CD4-positive, alpha-beta T cell treated with Interleukin-6 at 100 ng/mL for 8 hours (primary cell): ENCODE measurements around the gene CNOT3.
"Not testable (repeated sequence)": the region's sequence is repeated elsewhere in the genome, so short reads cannot be mapped to it uniquely, and the experiment has no call there.

Source experiments
- DNase-seq: peaks from one replicate; pipeline ENCODE4 v3.0.0-alpha.2; 2020; ENCODE audit warnings: mixed read lengths, low spot score

The CNOT3 gene

DNA sequence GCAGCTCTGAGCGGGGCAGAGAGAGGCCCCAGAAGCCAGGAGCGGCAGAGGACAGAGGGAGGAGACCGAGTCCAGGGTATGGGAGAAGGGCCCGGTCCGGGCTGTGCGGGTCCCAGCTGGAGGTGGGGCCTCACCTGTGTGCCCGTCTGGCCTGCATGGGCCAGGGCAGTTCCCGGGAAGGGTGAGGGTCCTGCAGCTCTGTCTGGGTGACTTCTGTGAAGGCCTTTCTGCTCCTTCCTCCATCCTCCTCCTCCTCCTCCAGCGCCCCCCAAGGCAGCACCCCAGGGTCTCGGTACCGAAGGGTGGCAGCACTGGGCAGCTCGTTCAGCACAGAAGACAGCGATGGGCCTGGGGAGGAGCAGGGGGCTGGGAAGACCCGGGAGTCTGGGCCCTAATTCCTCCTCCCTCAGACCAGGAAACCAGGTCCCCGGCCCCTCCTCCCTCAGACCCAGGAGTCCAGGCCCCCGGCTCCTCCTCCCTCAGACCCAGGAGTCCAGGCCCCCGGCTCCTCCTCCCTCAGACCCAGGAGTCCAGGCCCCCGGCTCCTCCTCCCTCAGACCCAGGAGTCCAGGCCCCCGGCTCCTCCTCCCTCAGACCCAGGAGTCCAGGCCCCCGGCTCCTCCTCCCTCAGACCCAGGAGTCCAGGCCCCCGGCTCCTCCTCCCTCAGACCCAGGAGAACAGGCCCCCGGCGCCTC lies 34.3 kb downstream of the CNOT3 start:
- not testable (repeated sequence) for DNase-seq

DNA sequence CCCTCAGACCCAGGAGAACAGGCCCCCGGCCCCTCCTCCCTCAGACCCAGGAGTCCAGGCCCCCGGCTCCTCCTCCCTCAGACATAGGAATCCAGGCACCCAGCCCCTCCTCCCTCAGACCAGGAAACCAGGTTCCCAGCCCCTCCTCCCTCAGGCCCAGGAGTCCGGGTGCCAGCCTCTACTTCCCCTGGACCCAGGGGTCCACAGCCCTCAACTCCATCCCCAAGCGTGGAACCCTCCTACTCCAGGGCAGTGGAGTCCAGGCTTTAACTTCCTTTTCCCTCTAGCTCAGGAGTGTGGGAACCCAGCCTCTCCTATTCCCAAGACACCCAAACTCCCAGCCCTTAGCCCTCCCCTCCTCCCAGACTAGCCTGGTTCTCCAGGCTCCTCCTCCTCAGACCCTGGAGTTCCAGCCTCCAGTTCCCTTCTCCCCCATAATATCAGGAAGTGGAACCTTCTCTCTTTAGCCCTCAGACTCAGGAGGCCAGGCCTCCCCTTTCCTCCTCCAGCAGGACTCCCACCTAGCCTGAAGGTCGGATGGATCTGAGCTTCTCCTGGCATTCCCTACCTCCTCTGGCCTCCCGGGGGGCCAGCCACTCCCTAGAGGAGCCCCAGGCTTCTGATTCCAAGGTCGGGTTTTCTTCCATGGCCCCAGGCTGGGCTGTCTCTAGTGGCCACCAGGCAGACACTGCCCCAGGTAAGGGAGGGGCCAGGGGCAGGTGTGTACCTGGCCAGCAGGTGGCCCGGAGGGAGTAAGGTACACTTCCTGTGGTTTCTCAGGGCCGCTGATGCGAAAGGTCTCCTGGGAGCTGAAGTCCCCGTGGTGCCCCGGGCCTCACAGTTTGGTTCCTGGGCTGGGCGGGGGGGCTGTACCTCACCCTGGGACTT lies 35.2 kb downstream of the CNOT3 start, which contains the start of gene TMC4:
TMC4 (minus strand) TSS at position 690 of the 888 bp plus-strand sequence; CDS start at position 647, 43 bp downstream.
- no peak for DNase-seq

DNA sequence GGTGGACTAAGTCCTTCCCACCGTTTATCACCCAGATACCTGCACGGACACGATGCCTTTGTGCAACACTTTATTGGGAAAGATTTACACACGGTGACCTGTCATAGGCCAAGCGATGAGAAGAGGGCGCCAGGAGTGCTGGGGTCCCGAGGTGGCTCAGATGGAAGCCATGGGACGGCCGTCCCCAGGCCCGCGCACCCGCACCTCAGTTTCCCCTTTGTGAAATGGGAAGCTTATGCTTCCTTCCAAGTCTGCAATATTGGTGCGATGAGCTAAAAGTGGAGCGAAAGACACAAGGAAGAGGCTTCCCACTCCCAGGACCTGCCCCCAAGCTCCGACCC lies 35.8 kb downstream of the CNOT3 start:
- no peak for DNase-seq

DNA sequence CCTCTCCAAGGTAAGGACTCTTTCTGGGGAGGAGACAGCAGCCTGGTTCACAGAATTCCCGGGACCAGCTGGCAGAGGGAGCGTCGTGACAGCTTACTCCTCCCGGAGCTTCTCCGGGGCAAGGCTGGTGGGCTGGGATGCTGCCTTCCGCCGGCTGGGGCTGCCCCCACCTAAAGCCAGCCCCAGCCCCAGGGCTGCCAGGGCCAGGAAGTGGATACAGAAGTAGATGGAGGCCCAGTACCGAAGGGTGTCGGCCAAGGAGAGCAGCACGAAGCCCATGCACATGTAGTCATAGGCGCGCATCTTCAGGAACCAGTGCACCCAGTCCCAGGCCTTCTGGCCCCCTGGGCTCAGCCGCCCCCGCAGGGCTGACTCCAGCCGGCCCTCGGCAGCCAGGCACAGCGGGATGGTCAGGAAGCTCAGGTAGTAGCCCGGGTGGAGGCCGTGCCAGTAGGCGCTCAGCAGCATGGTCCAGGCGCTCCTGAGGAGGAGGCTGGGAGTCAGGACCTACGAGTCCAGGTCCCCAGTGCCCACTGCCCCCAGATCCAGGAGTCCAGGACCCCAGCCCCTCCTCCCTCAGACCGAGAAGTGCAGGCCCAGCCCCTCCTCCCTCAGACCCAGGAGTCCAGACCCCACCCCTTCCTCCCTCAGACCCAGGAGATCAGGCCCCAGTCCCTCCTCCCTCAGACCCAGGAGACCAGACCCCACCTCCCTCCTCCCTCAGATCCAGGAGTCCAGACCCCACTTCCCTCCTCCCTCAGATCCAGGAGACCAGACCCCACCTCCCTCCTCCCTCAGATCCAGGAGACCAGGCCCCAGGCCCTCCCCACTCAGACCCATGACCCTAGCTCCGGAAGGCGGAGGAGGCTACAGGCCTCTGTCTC lies 36.6 kb downstream of the CNOT3 start:
- DNase-seq = no peak

DNA sequence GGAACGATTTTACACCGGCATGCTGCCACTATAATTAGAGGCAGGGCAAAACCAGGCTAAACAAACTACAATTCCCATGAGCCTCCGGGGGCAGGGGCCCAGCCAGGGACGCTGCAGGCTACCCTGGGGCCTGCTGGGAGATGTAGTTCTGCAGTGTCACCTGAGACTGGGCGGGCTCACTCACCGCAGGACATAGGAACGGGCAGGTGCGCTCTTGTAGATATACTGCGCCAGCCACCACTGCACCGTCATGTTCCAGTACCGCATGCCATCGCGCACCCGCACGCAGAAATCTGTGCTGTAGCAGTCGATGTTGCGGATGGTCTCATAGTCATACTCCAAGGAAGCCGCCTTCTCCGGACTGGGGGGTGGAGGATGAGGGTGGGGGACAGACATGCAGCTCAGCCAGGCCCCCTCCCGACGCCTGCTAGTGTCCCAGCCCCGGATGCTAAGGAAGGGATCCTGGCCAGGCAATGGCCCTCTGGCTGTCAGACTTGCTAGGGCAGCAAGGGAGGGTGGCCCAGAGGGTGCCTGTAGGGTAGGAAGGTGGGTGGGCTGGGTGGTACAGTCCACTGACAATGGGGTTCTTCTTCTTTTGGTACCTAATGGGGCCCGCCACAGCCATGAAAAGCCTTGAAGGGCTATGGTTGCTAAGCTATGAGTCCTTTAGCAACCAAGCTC lies 41.2 kb downstream of the CNOT3 start:
- no peak for DNase-seq

DNA sequence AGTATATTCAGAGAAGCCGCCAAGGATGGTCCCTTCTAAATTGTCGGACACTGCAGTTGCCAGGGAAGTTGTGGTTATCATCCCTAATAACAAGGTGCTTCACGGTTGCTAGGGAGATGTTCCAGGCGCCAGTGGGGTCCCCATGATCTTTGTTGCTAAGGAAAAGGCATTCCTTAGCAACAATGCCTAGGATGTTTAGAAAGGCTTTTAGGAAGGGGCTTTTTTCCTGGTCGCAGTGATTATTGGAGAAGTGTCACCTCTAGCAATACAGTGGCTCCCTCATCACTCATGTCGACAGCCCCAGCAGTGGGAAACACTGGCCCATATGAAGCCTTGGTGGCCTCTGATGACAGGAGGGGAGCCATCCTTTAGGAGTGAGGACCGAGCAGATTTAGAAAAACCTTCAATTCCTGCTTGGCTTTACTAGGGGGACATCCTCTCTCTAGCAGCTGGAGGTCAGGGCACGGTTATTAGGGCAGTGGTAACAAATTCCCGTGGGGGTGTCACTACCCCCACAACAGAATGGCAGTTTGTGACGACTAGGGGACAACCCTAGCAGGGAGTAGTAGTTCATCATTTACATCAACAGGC lies 41.8 kb downstream of the CNOT3 start:
- no peak for DNase-seq

DNA sequence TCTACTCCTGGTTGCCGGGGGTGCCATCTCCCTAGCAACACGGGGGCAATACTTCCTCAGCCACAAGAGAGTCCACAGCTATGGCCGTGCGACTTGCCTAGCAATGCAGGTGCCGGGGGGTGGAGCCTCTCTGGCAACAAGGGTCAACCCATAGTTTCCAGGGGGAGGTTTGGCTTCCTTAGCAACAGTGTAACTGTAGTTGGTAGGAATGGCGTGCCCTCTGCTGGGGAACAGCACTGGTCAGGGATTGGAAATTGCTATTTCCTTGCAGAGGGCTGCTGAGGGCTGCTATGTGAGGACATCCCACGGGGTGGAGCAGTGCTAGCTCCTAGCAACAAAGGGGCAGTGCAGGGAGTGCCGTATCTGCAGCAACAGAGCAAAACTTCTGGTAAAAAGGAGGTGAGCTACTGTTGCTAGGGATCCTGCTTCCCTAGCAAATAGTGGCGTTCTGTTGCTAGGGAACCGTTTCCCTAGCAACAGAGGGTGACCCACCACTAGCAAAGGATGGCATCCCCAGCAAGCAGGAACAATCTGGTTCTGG lies 42.4 kb downstream of the CNOT3 start:
- DNase-seq = no peak

DNA sequence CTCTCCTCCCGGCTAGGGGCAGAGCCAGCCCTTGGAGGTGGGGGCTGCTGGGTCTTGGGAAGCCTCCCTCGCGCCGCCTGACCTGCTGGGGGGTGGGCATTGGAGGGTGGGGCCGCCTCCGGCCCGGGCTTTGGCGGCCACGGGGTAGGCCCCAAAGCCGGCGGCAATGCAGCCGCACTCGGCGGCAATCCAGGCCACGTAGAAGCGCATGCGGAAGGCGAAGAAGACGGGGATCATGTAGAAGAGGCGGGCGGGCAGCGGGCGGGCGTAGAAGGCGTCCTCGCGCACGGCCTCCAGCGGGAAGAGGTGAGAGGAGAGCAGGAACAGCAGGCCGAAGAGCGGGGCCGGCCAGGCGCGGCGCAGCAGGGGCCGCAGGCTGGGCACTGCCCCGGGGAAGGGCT lies 43.1 kb downstream of the CNOT3 start:
- DNase-seq = no peak

DNA sequence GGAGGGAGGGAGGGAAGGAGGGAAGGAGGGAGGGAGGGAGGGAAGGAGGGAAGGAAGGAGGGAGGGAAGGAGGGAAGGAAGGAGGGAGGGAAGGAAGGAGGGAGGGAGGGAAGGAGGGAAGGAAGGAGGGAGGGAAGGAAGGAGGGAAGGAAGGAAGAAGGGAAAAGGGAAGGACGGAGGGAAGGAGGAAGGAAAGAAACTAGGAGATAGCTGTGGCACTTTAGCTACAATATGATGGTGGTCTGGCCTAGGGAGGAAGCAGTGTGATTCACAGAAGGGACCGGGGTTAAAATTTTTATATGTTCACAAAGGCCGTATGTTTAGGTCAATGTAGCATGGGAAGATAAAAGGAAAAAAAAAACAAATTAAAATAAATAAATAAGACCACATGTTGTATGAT lies 44.3 kb downstream of the CNOT3 start:
- DNase-seq = not testable (repeated sequence)

DNA sequence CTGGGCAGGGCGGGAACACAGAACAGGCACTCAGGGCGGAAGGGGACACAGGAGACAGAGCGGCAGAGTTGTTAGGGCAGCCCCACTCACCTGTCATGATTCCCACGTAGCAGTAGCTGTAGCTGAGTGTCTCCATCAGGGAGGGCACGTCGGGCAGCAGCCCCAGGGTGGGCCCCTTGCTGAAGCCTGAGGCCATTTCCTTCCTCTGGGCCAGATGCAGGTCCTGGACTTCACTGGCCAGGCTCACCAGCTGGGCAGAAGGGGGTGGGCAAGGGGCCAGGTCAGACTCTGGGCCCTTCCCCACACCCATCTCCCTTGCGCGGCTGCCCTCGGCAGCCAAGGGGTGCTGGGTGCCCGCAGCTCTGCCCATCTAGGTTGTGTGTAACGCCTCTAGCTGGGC lies 45.9 kb downstream of the CNOT3 start:
- DNase-seq = no peak

DNA sequence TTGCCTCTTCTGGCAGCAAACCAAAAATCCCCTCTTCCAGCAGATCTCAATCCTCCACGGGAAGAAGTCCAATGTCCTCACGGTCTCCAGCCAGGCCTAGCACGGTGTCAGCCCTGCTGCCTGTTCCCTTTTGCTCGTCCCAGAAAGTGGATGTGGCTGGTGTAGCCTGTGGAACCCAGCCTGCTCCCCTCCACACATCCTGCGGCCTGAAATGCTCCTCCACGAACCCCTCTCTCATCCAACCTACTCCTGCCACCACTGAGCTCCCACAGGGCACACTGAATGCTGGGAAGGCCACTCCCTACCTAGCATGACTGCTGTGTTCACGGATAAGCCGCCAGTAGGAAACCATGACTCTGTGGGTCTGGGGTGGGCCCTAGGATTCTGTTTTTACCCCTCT lies 48.8 kb downstream of the CNOT3 start:
- no peak for DNase-seq

DNA sequence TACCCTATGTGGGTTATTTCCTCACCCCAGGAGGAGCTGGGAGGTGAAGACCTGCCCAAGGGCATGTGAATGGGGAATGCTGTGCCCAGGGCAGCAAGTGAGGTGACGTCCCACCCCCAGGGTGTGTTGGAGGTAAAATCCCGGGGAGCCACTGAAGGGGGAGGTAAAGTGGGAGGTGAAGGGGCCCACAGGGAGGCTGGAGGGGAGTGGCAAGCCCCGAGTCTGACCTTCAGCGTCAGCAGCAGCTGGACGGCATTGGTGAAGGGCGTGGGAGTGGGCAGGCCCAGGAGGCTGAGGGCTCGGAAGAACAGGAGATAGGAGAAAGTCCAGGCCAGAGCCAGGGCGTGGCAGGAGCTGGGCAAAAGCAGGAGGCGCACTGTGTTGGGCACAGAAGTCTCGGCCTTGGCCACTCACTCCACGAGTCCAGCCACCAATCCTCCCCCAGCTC lies 49.4 kb downstream of the CNOT3 start:
- DNase-seq = no peak

DNA sequence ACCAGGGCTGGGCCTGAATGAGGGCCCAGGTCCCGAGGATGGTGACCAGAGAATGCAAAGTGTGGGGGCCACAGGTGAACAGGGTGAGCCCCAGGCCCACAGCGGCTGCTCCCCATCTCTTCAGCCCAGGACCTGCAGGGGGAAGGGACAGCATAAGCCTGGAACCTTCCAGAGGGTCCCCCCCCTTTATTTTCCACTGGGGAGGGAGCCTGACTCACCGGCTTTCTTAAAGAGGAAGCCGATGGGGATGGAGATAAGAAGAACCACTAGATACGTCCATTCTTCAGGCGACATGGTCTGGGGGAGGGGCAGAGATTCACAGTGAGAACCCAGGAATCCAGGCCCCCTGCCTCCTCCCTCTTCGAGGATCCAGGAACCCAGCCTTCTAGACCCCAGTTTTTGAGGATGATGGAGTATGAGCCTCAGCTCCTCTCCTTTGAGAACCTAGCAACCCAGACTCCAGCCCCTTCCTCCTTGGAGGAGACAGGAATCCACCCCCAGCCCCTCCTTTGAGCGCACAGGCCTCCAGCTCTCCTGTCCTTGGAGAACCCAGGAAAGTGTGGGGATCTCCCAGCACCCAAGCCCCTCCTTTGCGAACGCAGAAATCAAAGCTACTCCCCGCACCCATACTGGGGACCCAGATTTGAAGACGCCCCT lies 50.8 kb downstream of the CNOT3 start:
- peak; percentile 50 for DNase-seq

DNA sequence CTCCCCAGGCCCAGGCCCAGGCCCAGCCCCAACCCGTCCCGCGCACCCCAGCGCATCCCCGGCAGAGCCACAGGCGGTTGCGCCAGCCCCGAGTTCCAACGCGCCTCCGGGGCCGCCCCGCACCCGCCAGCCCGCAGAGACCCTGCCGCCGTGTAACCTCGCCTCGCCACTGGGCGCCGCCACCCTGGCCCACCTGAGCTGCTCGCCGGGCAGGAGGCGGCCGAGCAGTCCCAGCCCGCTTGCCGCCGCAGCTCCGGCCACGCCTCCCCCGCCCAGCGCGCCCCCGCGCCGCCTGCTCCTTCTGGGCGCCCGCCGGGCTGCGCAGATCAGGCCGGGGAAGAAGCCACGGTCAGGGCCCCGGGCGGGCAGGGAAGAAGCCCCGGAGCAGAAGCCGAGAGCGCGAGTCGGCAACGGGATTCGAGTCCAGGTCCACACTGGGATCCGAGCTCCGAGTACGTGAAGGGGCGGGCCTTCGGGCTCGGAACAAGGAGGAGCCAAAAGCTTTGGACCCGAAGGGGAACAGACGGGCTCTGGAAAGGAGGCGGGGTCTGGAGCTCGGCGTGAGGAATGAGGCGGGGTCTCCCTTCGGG lies 51.7 kb downstream of the CNOT3 start, which contains the start of gene MBOAT7:
MBOAT7 (minus strand) TSS at position 436 of the 590 bp plus-strand sequence. CDS start 1,072 bp downstream, outside the sequence.
- DNase-seq = no peak

DNA sequence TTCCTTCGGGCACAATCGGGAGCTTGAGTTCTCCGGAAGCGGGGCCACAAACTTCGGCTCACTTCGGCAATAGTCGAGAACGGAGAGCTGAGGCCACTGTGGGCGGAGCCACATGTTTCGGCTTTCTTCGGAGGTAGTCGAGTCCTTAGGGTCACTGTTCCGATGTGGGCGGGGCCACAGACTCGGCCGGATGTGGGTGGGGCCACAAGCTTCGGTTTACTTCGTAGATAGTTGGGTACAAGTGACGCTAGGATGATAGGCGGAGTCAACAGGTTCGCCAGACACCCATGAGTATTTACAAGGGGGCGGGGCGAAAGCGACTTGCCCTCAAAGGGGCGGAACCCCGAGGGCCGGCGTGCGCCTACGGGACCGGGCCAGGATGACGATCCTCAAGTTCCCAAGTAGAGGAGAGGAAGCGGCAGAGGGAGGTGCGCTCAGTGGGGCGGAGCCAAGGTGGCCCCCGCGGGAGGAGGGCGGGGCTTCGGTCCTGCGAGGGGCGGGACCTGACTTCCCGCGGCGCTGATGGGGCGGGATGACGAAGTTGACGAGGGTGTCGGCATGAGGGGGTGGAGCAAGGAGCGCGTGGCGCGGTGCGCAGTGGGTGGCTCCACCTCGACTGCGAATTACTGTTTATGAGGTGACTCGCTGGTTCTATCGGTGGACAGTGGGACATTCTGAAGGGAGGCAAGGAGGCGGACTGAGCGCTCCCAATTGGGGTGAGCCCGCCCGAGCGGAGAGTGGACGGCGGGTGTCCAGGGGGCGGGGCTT lies 52.4 kb downstream of the CNOT3 start:
- peak; percentile 100 for DNase-seq

DNA sequence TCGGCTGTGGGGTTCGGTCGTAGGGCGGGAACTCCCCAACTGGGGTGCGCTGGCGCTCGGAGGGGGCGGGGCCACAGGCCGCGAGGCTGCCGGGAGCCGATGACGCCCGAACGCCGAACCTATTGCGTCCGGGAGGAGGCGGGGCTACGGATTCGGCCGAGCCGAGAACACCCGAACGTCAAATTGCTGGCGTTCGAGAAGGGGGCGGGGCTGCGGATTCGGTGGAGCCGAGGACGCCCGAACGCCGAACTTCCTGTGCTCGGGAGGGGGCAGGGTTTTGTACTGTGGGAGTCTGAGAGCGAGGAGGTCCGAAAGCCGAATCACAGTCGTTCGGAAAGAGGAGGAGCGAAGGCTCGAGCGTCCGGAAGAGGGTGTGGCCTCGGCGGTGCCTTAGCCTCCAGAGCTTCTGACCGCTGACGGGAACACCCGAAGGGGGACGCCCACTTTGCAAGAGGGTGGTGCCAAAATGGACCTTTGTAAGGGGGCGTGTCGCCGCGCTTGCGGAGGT lies 53.0 kb downstream of the CNOT3 start:
- DNase-seq = peak; percentile 100

DNA sequence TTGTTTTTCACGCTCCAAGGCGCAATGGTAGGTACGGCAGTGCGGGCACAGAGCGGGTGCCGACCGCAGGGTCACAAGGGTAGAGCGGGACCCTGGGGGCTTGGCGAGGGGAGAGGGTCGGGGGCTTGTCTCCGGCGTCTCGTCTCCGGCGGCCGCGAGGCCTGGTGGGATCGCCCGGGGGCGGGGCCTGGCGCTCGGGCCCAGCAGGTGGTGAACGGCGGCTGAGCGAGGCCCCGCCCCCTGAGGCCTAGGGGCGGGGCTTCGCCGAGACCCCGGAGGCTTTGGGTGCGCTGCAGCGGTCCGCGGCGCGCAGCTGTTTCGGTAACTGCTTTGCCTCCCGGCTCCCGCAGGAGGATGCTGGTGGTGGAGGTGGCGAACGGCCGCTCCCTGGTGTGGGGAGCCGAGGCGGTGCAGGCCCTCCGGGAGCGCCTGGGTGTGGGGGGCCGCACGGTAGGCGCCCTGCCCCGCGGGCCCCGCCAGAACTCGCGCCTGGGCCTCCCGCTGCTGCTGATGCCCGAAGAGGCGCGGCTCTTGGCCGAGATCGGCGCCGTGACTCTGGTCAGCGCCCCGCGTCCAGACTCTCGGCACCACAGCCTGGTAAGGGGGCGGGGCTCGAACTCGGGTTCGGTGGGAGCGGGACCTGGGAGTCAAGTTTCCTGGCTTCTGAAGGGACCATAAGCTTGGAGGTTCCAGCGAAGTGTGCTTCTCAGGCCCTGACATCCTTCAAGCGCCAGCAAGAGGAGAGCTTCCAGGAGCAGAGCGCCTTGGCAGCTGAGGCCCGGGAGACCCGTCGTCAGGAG lies 53.6 kb downstream of the CNOT3 start, which contains the start of gene TSEN34:
TSEN34 (plus strand) TSS at position 298 of the 800 bp plus-strand sequence; CDS start at position 355, 57 bp downstream.
- DNase-seq = peak; percentile 88
